HUES64 (cell line): ENCODE results near the gene C14orf132.

Experiments used
- H3K27ac ChIP-seq: 2 replicates; pipeline ENCODE4 v1.7.0; 2013; ENCODE audit warnings: low read depth, low read length, inconsistent platforms
- H3K27me3 ChIP-seq: 2 replicates; pipeline ENCODE4 v1.6.1; 2013; ENCODE audit warnings: mild to moderate bottlenecking, low read length; ENCODE audit not compliant: insufficient read depth
- H3K36me3 ChIP-seq: 2 replicates; pipeline ENCODE4 v1.6.1; 2013; ENCODE audit warnings: mild to moderate bottlenecking, low read length; ENCODE audit not compliant: insufficient read depth
- H3K4me1 ChIP-seq: 2 replicates; pipeline ENCODE4 v1.6.1; 2013; ENCODE audit warnings: mild to moderate bottlenecking, low read length, moderate library complexity; ENCODE audit not compliant: insufficient read depth
- H3K4me3 ChIP-seq: 2 replicates; pipeline ENCODE4 v1.5.1; 2013; ENCODE audit warnings: mild to moderate bottlenecking, low read length, moderate library complexity
- H3K9ac ChIP-seq: 2 replicates; pipeline ENCODE4 v1.6.1; 2013; ENCODE audit warnings: mild to moderate bottlenecking, low read depth, low read length
- H3K9me3 ChIP-seq: 2 replicates; pipeline ENCODE4 v1.6.1; 2013; ENCODE audit warnings: low read depth, low read length; ENCODE audit not compliant: insufficient read depth
- WGBS: fragments of 150-250, 120-280 bp; methylation state at CpG from one replicate; pipeline ENCODE4 v1.1.7; 2013; ENCODE audit warnings: missing lambda C conversion rate; 5-methylcytosine and 5-hydroxymethylcytosine counted together

C14orf132 gene

DNA sequence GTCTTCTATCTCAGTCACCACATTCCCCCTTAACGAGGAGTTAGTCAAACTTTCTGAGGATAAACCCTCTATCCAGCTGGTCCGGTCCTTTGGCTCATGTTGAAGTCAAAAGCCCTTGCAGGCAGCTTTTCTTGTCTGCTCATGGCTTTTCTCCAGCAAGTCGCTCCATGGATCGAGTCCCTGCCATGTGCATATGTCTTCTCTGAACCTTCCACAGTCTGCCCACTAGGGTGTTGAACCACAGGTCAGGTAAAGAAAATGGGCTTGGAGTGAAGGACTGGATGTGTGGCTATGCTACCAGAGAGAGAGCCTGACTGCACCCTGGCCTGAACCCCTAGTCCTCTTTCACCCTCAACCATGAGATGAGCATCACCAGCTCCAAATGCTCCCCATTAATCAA lies 22.8 kb downstream of the C14orf132 start:
- Histone ChIP-seq H3K27ac (no peak overlapping the region), H3K9ac (no peak overlapping the region), H3K36me3 (no peaks in the 10 kb centered on the region), H3K4me1 (no peaks in the 10 kb centered on the region; the same call in 1 of the 2 replicates), H3K9me3 (no peaks in the 10 kb centered on the region), H3K27me3 (no peaks in the 10 kb centered on the region), H3K4me3 (no peak overlapping the region)
- WGBS: 96% methylated on average over 4 of the region's 4 CpGs

DNA sequence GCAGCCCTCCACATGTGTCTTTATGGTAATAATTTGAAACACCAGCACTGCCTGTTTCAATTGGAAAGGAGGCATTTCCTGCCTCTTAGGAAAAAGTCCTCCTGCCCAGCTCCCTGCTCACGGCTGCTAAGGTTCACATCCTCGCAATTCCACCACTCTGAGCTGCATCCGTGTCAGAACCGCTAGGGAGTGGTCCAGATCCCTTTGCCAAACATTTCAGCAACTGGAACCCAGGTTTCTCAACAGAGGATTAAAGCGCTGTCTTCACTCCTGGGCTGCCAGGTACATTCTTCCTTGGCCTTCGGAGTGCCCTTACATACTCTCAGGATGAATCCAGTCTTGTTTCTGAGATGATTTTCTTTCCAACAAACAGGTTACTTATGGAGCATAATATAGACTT lies 23.3 kb downstream of the C14orf132 start:
- H3K4me1 ChIP-seq: no peaks in the 10 kb centered on the region; the same call in 1 of the 2 replicates
- H3K9me3 ChIP-seq: no peaks in the 10 kb centered on the region
- H3K4me3 ChIP-seq: no peak overlapping the region
- no peaks in the 10 kb centered on the region for H3K36me3 ChIP-seq
- WGBS: 93% methylated on average over 6 of the region's 6 CpGs
- no peak overlapping the region for H3K27ac ChIP-seq
- H3K27me3 ChIP-seq: no peaks in the 10 kb centered on the region
- no peak overlapping the region for H3K9ac ChIP-seq

- WGBS: 97% methylated on average over 5 of the region's 5 CpGs
- Histone ChIP-seq H3K9ac (no peak overlapping the region), H3K27me3 (no peaks in the 10 kb centered on the region), H3K9me3 (no peaks in the 10 kb centered on the region), H3K4me3 (no peak overlapping the region), H3K36me3 (no peaks in the 10 kb centered on the region), H3K27ac (no peak overlapping the region), H3K4me1 (no peaks in the 10 kb centered on the region; the same call in 1 of the 2 replicates)
Observed at GRCh38 chr14:96064866-96065265, 25.7 kb downstream of the C14orf132 start.

DNA sequence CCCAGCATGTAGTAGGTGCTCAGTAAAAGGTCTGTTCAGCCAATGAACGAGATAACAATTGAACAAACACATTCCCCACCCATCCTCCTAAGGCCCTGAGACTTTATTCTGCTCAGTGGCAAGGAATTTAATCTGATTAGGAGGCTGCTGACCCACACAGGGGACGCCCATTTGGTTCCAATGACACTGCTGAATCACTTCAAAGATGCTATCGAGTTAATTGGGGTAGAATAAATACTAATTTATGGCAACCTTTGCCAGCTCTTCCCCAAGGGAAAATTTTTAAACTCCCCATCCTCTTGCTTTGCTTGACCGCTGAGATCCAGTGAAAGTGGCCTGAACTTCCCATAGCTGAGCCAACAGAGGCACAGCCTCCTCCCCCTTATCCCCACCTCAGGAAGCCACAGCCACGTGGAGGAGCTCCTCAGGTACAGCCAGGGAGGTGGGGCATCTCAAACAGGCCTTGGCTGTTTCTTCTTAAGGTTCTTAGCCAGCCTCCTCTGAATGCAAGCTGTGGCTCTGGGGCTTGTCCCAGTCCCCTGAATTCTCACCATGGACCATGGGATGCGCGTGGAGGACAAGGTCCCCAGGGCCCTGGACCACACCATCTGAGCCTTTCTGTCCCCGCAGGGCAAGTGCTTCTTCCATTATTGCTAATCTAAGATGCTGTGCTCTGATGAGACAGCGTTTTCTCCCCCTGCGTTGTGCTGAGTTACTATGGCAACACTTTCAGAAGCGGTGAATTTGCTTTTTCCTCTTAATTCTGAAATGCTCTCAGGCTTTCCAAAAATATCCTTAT lies 26.7 kb downstream of the C14orf132 start:
- WGBS: 77% methylated on average over 11 of the region's 11 CpGs
- no peaks in the 10 kb centered on the region for H3K36me3 ChIP-seq
- no peaks in the 10 kb centered on the region for H3K9me3 ChIP-seq
- no peak overlapping the region for H3K27ac ChIP-seq
- H3K9ac ChIP-seq: no peak overlapping the region
- no peaks in the 10 kb centered on the region for H3K27me3 ChIP-seq
- no peaks in the 10 kb centered on the region; the same call in 1 of the 2 replicates for H3K4me1 ChIP-seq
- no peak overlapping the region for H3K4me3 ChIP-seq

DNA sequence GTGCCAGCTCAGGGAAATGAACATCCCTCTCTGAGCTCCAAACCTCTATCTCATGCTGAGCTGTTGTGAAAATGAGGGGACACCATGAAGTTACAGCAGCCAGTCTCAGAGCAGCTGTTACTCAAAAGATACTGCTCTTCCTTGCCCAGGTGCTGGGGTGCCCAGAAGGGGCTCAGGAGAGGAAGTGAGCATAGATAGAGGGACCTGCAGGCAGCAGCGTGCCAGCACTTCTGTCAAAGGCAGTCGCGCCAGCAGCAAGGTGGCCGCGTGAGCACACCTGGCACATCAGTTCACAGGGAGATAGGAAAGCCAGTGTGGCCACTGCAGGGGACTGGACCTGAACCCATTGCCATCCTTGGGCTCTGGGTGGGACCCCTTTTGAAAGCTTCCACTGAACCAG lies 27.8 kb downstream of the C14orf132 start:
- Histone ChIP-seq H3K4me3 (no peak overlapping the region), H3K4me1 (no peaks in the 10 kb centered on the region; the same call in 1 of the 2 replicates), H3K9ac (no peak overlapping the region), H3K27ac (no peak overlapping the region), H3K9me3 (no peaks in the 10 kb centered on the region), H3K27me3 (no peaks in the 10 kb centered on the region), H3K36me3 (no peaks in the 10 kb centered on the region)
- 94% methylated on average over 5 of the region's 5 CpGs for WGBS

- H3K27me3 ChIP-seq: no peaks in the 10 kb centered on the region
- no peak overlapping the region for H3K4me3 ChIP-seq
- no peaks in the 10 kb centered on the region for H3K36me3 ChIP-seq
- 90% methylated on average over 19 of the region's 19 CpGs for WGBS
- no peak overlapping the region for H3K27ac ChIP-seq
- no peaks in the 10 kb centered on the region for H3K9me3 ChIP-seq
- H3K4me1 ChIP-seq: no peaks in the 10 kb centered on the region; the same call in 1 of the 2 replicates
- no peak overlapping the region for H3K9ac ChIP-seq
Observed at GRCh38 chr14:96067985-96068930, 29.1 kb downstream of the C14orf132 start.

GRCh38 chr14:96069421-96069820 lies 30.3 kb downstream of the C14orf132 start:
- H3K27me3 ChIP-seq: no peaks in the 10 kb centered on the region
- H3K9me3 ChIP-seq: no peaks in the 10 kb centered on the region
- no peak overlapping the region for H3K4me3 ChIP-seq
- no peaks in the 10 kb centered on the region for H3K36me3 ChIP-seq
- 98% methylated on average over 1 of the region's 1 CpG for WGBS
- H3K4me1 ChIP-seq: no peaks in the 10 kb centered on the region; the same call in 1 of the 2 replicates
- no peak overlapping the region for H3K27ac ChIP-seq
- H3K9ac ChIP-seq: no peak overlapping the region

DNA sequence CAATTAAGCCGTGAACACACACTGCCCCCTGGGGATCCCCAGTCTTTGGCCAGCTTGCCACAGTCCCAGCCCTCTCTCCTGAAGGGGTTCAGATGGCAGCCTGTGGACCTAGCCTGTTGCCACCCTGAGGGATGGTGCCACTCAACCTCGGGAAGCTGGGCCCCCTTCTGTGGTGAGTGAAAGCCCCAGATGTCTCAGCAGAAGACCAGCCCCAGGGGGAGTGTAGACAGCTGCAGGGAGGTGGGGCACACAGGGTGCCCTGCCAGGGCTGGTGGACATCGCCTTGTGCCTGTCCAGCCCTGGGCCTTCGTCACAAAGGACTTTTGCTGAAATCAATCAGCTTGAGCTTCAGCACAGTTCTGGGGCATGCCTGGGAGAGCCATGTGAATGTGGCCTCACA lies 32.4 kb downstream of the C14orf132 start:
- WGBS: 89% methylated on average over 4 of the region's 4 CpGs

DNA sequence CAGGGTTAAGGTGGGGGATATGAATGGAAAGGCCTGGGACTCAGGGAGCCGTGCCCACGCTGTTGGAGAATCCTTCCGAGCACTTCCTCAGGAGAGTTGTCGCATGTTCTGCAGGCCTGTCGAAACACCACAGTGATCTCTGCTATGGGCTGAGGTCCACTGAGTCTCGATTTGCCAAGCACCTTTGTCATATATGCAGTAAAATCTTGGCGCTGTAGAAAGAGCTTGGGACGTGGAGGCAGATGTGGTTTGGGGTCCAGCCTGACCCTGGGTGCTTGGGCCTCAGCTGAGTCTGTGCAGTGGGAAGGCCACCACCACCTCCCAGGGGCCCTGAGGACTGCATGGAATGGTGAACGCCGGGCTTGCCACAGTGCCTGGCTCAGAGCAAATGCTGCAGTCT lies 32.9 kb downstream of the C14orf132 start:
- Histone ChIP-seq H3K9me3 (no peaks in the 10 kb centered on the region), H3K36me3 (no peaks in the 10 kb centered on the region), H3K27ac (no peak overlapping the region), H3K4me3 (no peak overlapping the region), H3K9ac (no peak overlapping the region), H3K27me3 (no peaks in the 10 kb centered on the region), H3K4me1 (no peaks in the 10 kb centered on the region)
- 95% methylated on average over 10 of the region's 10 CpGs for WGBS

More for the DNA sequence above, 32.4 kb downstream of the C14orf132 start:
- Histone ChIP-seq H3K9me3 (no peaks in the 10 kb centered on the region), H3K36me3 (no peaks in the 10 kb centered on the region), H3K27me3 (no peaks in the 10 kb centered on the region), H3K4me1 (no peaks in the 10 kb centered on the region), H3K9ac (no peak overlapping the region), H3K27ac (no peak overlapping the region), H3K4me3 (no peak overlapping the region)

DNA sequence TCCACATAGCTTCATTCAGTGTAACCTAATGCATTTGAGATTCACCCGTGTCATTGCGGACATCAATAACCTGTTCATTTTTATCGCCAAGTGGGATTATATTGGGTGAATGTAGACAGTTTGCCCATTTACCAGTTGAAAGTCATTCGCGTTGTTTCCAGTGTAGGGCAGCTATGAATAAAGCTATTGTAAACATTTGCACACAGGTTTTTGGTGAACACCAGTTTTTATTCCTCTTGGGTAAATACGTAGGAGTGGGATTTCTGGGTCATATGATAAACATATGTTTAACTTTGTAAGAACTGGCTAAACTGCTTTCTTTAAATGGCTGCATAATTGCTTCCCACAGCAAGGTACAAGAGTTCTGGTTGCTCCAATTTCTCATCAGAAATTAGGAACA lies 33.6 kb downstream of the C14orf132 start:
- whole genome bisulfite sequencing: 80% methylated on average over 6 of the region's 6 CpGs
- no peak overlapping the region for H3K27ac ChIP-seq

More for the DNA sequence above, 33.6 kb downstream of the C14orf132 start:
- H3K9me3 ChIP-seq: no peaks in the 10 kb centered on the region
- H3K27me3 ChIP-seq: no peaks in the 10 kb centered on the region
- no peak overlapping the region for H3K9ac ChIP-seq
- no peaks in the 10 kb centered on the region for H3K36me3 ChIP-seq
- no peaks in the 10 kb centered on the region for H3K4me1 ChIP-seq
- H3K4me3 ChIP-seq: no peak overlapping the region
